Measurements from ENCODE around the gene LENG1.
A peak's percentile ranks its signal among the peaks of the same experiment; 100 is the strongest.
"Not testable (repeated sequence)": the region's sequence is repeated elsewhere in the genome, so short reads cannot be mapped to it uniquely, and the experiment has no call there.

LENG1 gene

DNA sequence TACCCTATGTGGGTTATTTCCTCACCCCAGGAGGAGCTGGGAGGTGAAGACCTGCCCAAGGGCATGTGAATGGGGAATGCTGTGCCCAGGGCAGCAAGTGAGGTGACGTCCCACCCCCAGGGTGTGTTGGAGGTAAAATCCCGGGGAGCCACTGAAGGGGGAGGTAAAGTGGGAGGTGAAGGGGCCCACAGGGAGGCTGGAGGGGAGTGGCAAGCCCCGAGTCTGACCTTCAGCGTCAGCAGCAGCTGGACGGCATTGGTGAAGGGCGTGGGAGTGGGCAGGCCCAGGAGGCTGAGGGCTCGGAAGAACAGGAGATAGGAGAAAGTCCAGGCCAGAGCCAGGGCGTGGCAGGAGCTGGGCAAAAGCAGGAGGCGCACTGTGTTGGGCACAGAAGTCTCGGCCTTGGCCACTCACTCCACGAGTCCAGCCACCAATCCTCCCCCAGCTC is 27.4 kb upstream of the LENG1 start:
- H3K4me3 ChIP-seq (ENCODE audit: low read depth, low read length) = no peak overlapping the region; the same call in 1 of the 2 replicates
- ChIA-PET CTCF (interaction anchor here (4.3 kb wide), 1 partner anchor 18 kb away, joined by 44 read pairs; no protein-coding TSS in a partner anchor), POLR2A (interaction anchor here (0.9 kb wide), 1 partner anchor 14 kb away, joined by 4 read pairs; the partner anchor contains the start of gene RPS9)
- TF ChIP-seq, protein P1, sequence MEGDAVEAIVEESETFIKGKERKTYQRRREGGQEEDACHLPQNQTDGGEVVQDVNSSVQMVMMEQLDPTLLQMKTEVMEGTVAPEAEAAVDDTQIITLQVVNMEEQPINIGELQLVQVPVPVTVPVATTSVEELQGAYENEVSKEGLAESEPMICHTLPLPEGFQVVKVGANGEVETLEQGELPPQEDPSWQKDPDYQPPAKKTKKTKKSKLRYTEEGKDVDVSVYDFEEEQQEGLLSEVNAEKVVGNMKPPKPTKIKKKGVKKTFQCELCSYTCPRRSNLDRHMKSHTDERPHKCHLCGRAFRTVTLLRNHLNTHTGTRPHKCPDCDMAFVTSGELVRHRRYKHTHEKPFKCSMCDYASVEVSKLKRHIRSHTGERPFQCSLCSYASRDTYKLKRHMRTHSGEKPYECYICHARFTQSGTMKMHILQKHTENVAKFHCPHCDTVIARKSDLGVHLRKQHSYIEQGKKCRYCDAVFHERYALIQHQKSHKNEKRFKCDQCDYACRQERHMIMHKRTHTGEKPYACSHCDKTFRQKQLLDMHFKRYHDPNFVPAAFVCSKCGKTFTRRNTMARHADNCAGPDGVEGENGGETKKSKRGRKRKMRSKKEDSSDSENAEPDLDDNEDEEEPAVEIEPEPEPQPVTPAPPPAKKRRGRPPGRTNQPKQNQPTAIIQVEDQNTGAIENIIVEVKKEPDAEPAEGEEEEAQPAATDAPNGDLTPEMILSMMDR (IDR thresholded peaks at IDR 0.05; ENCODE audit: insufficient read depth, low read length, missing control alignments) = no peak
- DNase-seq (ENCODE audit: low read depth, low spot score) = no peak

DNA sequence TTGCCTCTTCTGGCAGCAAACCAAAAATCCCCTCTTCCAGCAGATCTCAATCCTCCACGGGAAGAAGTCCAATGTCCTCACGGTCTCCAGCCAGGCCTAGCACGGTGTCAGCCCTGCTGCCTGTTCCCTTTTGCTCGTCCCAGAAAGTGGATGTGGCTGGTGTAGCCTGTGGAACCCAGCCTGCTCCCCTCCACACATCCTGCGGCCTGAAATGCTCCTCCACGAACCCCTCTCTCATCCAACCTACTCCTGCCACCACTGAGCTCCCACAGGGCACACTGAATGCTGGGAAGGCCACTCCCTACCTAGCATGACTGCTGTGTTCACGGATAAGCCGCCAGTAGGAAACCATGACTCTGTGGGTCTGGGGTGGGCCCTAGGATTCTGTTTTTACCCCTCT is 26.8 kb upstream of the LENG1 start:
- ChIA-PET POLR2A (no interaction called here), CTCF (interaction anchor here (4.3 kb wide), 1 partner anchor 17 kb away, joined by 44 read pairs; no protein-coding TSS in a partner anchor)
- TF ChIP-seq, protein P1 (IDR thresholded peaks at IDR 0.05; ENCODE audit: insufficient read depth, low read length, missing control alignments) = no peak
- H3K4me3 ChIP-seq (ENCODE audit: low read depth, low read length) = no peak overlapping the region
- DNase-seq (ENCODE audit: low read depth, low spot score) = no peak

DNA sequence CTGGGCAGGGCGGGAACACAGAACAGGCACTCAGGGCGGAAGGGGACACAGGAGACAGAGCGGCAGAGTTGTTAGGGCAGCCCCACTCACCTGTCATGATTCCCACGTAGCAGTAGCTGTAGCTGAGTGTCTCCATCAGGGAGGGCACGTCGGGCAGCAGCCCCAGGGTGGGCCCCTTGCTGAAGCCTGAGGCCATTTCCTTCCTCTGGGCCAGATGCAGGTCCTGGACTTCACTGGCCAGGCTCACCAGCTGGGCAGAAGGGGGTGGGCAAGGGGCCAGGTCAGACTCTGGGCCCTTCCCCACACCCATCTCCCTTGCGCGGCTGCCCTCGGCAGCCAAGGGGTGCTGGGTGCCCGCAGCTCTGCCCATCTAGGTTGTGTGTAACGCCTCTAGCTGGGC is 23.9 kb upstream of the LENG1 start:
- no peak for DNase-seq (ENCODE audit: low read depth, low spot score)
- ChIA-PET CTCF (interaction anchor here (1.3 to 2.4 kb wide), 2 partner anchors 13 to 15 kb away, joined by 5 to 14 read pairs; no protein-coding TSS in a partner anchor), POLR2A (no interaction called here)
- no peak overlapping the region for H3K4me3 ChIP-seq (ENCODE audit: low read depth, low read length)
- TF ChIP-seq, protein P1 (IDR thresholded peaks at IDR 0.05; ENCODE audit: insufficient read depth, low read length, missing control alignments) = no peak

DNA sequence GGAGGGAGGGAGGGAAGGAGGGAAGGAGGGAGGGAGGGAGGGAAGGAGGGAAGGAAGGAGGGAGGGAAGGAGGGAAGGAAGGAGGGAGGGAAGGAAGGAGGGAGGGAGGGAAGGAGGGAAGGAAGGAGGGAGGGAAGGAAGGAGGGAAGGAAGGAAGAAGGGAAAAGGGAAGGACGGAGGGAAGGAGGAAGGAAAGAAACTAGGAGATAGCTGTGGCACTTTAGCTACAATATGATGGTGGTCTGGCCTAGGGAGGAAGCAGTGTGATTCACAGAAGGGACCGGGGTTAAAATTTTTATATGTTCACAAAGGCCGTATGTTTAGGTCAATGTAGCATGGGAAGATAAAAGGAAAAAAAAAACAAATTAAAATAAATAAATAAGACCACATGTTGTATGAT is 22.4 kb upstream of the LENG1 start:
- H3K4me3 ChIP-seq (ENCODE audit: low read depth, low read length); DNase-seq (ENCODE audit: low read depth, low spot score); POLR2A ChIA-PET: not testable (repeated sequence)
- CTCF ChIA-PET = interaction anchor here (0.9 to 2.4 kb wide), 2 partner anchors 11 to 14 kb away, joined by 3 to 14 read pairs; no protein-coding TSS in a partner anchor

DNA sequence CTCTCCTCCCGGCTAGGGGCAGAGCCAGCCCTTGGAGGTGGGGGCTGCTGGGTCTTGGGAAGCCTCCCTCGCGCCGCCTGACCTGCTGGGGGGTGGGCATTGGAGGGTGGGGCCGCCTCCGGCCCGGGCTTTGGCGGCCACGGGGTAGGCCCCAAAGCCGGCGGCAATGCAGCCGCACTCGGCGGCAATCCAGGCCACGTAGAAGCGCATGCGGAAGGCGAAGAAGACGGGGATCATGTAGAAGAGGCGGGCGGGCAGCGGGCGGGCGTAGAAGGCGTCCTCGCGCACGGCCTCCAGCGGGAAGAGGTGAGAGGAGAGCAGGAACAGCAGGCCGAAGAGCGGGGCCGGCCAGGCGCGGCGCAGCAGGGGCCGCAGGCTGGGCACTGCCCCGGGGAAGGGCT is 21.2 kb upstream of the LENG1 start:
- ChIA-PET CTCF (interaction anchor here (1.4 to 1.9 kb wide), 2 partner anchors 9 to 12 kb away, joined by 3 to 7 read pairs; partner anchors contain the start of gene MBOAT7), POLR2A (no interaction called here)
- H3K4me3 ChIP-seq (ENCODE audit: low read depth, low read length) = no peak overlapping the region
- TF ChIP-seq, protein P1 (IDR thresholded peaks at IDR 0.05; ENCODE audit: insufficient read depth, low read length, missing control alignments) = no peak
- no peak for DNase-seq (ENCODE audit: low read depth, low spot score)

DNA sequence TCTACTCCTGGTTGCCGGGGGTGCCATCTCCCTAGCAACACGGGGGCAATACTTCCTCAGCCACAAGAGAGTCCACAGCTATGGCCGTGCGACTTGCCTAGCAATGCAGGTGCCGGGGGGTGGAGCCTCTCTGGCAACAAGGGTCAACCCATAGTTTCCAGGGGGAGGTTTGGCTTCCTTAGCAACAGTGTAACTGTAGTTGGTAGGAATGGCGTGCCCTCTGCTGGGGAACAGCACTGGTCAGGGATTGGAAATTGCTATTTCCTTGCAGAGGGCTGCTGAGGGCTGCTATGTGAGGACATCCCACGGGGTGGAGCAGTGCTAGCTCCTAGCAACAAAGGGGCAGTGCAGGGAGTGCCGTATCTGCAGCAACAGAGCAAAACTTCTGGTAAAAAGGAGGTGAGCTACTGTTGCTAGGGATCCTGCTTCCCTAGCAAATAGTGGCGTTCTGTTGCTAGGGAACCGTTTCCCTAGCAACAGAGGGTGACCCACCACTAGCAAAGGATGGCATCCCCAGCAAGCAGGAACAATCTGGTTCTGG is 20.5 kb upstream of the LENG1 start:
- ChIA-PET POLR2A (interaction anchor here (0.8 kb wide), 1 partner anchor 29 kb away, joined by 3 read pairs; no protein-coding TSS in a partner anchor), CTCF (interaction anchor here (1.4 to 1.9 kb wide), 2 partner anchors 9 to 11 kb away, joined by 3 to 7 read pairs; partner anchors contain the start of gene MBOAT7)
- DNase-seq (ENCODE audit: low read depth, low spot score) = no peak
- H3K4me3 ChIP-seq (ENCODE audit: low read depth, low read length) = no peak overlapping the region
- TF ChIP-seq, protein P1 (IDR thresholded peaks at IDR 0.05; ENCODE audit: insufficient read depth, low read length, missing control alignments) = peak; percentile 34

Data from AG04449 (cell line).